HEK293 (cell line): Measurements from ENCODE around the gene OTOL1.

Experiments used
- CTCF ChIA-PET: fragments of 350-600 bp; formaldehyde crosslinking; extraction: SDS; loops from one replicate; lab custom pipeline; 2021; ENCODE audit warnings: antibody characterized with exemption; lab: Yijun Ruan, JAX
- POLR2A ChIA-PET: fragments of 300-600 bp; formaldehyde crosslinking; extraction: SDS; loops from one replicate; lab custom pipeline; 2020; ENCODE audit warnings: antibody characterized with exemption, inconsistent platforms; lab: Yijun Ruan, JAX
- H3K27ac ChIP-seq: fragments of 200-500 bp; sonication (Bioruptor generic); 2 replicates; pipeline ENCODE4 v1.5.1; 2014; ENCODE audit warnings: low read depth, low read length, control low read depth, inconsistent platforms; ENCODE audit errors: extremely low read depth
- H3K36me3 ChIP-seq, 2 experiments: fragments of 200-500 bp in 1 of 2; sonication (Bioruptor generic) in 1 of 2; 1 replicate in 1 of 2; 2 replicates in 1 of 2; pipeline ENCODE4 v1.5.1; 2014 to 2017; ENCODE audit warnings: inconsistent platforms in 2 of 2, low read length in 2 of 2; ENCODE audit not compliant: control insufficient read depth in 2 of 2, insufficient read depth in 1 of 2
- H3K4me1 ChIP-seq: fragments of 200-500 bp; sonication (Bioruptor generic); 2 replicates; pipeline ENCODE4 v1.5.1; 2014; ENCODE audit warnings: mild to moderate bottlenecking, low read length, inconsistent platforms; ENCODE audit not compliant: control insufficient read depth, insufficient read depth
- H3K4me3 ChIP-seq: 2 replicates; pipeline ENCODE4 v1.5.1; 2011; ENCODE audit warnings: low read depth, mild to moderate bottlenecking, control low read depth, low read length, moderate library complexity
- H3K9me3 ChIP-seq: fragments of 200-500 bp; sonication (Bioruptor generic); 2 replicates; pipeline ENCODE4 v1.5.1; 2014; ENCODE audit warnings: low read depth, low read length, inconsistent platforms; ENCODE audit not compliant: control insufficient read depth, insufficient read depth
- BCL11B ChIP-seq: fragments of 450-650 bp; formaldehyde crosslinking; IDR thresholded peaks from 2 replicates; pipeline ENCODE4 v1.5.1; 2016; ENCODE audit warnings: low read depth, missing biosample characterization, missing genetic modification characterization
- FEZF1 ChIP-seq: fragments of 450-650 bp; formaldehyde crosslinking; IDR thresholded peaks from 2 replicates; pipeline ENCODE4 v1.5.1; 2016; ENCODE audit warnings: missing biosample characterization, missing genetic modification characterization
- KLF1 ChIP-seq: fragments of 450-650 bp; formaldehyde crosslinking; IDR thresholded peaks from 2 replicates; pipeline ENCODE4 v1.5.1; 2016; ENCODE audit warnings: missing biosample characterization, missing genetic modification characterization
- KLF10 ChIP-seq: fragments of 450-650 bp; IDR thresholded peaks from 2 replicates; pipeline ENCODE4 v1.5.1; 2018; ENCODE audit warnings: missing biosample characterization, mild to moderate bottlenecking, missing genetic modification characterization
- KLF16 ChIP-seq: fragments of 450-650 bp; formaldehyde crosslinking; IDR thresholded peaks from 2 replicates; pipeline ENCODE4 v1.5.1; 2017; ENCODE audit warnings: missing biosample characterization, missing genetic modification characterization
- YY2 ChIP-seq: fragments of 450-650 bp; formaldehyde crosslinking; IDR thresholded peaks from 2 replicates; pipeline ENCODE4 v1.5.1; 2016; ENCODE audit warnings: missing biosample characterization, missing genetic modification characterization
- ZNF112 ChIP-seq: fragments of 450-650 bp; formaldehyde crosslinking; IDR thresholded peaks from 2 replicates; pipeline ENCODE4 v1.5.0; 2017; ENCODE audit warnings: missing biosample characterization, missing genetic modification characterization
- ZNF221 ChIP-seq: fragments of 450-650 bp; formaldehyde crosslinking; IDR thresholded peaks from 2 replicates; pipeline ENCODE4 v1.5.1; 2017; ENCODE audit warnings: missing biosample characterization, missing genetic modification characterization, borderline replicate concordance
- ZNF280D ChIP-seq: fragments of 450-650 bp; formaldehyde crosslinking; IDR thresholded peaks from 2 replicates; pipeline ENCODE4 v1.5.1; 2016; ENCODE audit warnings: missing biosample characterization, missing genetic modification characterization
- ZNF311 ChIP-seq: fragments of 450-650 bp; formaldehyde crosslinking; IDR thresholded peaks from 2 replicates; pipeline ENCODE4 v1.5.1; 2017; ENCODE audit warnings: missing biosample characterization, missing genetic modification characterization, borderline replicate concordance
- ZNF416 ChIP-seq: fragments of 450-650 bp; formaldehyde crosslinking; IDR thresholded peaks from 2 replicates; pipeline ENCODE4 v1.5.1; 2016; ENCODE audit warnings: missing biosample characterization, missing genetic modification characterization
- ZNF510 ChIP-seq: fragments of 450-650 bp; formaldehyde crosslinking; IDR thresholded peaks from 2 replicates; pipeline ENCODE4 v1.5.1; 2018; ENCODE audit warnings: mild to moderate bottlenecking, missing genetic modification characterization, missing biosample characterization; ENCODE audit not compliant: insufficient replicate concordance
- ZNF514 ChIP-seq: fragments of 450-650 bp; formaldehyde crosslinking; IDR thresholded peaks from 2 replicates; pipeline ENCODE4 v1.5.1; 2016; ENCODE audit warnings: missing biosample characterization, missing genetic modification characterization
- ZNF571 ChIP-seq: fragments of 450-650 bp; formaldehyde crosslinking; IDR thresholded peaks from 2 replicates; pipeline ENCODE4 v1.5.0; 2017; ENCODE audit warnings: missing biosample characterization, missing genetic modification characterization
- ZNF596 ChIP-seq: fragments of 450-650 bp; IDR thresholded peaks from 2 replicates; pipeline ENCODE4 v1.5.0; 2018; ENCODE audit warnings: missing biosample characterization, mild to moderate bottlenecking, missing genetic modification characterization, moderate library complexity
- ZNF776 ChIP-seq: fragments of 450-650 bp; formaldehyde crosslinking; IDR thresholded peaks from 2 replicates; pipeline ENCODE4 v1.5.0; 2017; ENCODE audit warnings: missing biosample characterization, missing genetic modification characterization, borderline replicate concordance
- TF ChIP-seq, protein P1 (sequence below): fragments of 450-650 bp; formaldehyde crosslinking; IDR thresholded peaks from 2 replicates; pipeline ENCODE4 v1.5.1; 2016; ENCODE audit warnings: missing biosample characterization, missing genetic modification characterization
- TF ChIP-seq, protein P2 (sequence below): fragments of 450-650 bp; formaldehyde crosslinking; IDR thresholded peaks from 2 replicates; pipeline ENCODE4 v1.5.1; 2016; ENCODE audit warnings: missing biosample characterization, missing genetic modification characterization

Gene OTOL1

DNA sequence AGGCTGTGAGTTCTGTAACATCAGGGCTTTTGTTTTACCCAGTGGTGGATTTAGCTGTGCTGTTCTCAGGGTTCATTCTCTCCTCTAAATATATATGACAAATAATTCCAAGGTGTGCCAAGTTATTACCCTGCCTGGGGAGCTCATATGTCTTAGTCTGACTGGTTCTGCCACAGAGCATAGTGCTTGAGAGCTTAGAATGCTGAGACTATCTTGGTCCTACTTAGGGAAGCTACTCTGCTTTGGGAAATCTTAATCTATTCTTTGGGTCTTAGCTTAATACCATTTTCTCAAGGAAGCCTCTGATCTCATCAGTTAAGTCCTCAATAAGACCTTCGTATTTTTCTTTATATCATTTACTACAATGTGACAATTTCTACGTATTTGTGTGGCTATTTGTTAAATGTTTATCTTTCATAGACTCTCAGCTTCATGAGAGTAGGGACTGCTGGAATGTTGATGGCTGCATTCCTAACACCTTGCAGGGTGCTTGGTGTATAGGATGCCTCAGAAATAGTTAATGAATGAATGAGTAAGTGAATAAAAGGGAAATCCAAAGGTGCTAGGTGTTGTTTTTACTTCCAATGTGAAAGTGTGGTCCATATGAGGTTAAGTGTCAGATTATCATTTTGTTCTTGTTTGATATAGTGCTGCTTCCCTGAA lies 1.8 kb downstream of the OTOL1 start:
- no peaks in the 10 kb centered on the region for H3K9me3 ChIP-seq
- ChIA-PET POLR2A (no interaction called here), CTCF (no interaction called here)
- H3K36me3 ChIP-seq = no peaks in the 10 kb centered on the region
- H3K4me3 ChIP-seq = no peak overlapping the region
- no peak overlapping the region for H3K27ac ChIP-seq
- H3K4me1 ChIP-seq = no peaks in the 10 kb centered on the region
- TF ChIP-seq ZNF416 (no peak), YY2 (tag by site-specific recombination) (no peak)

DNA sequence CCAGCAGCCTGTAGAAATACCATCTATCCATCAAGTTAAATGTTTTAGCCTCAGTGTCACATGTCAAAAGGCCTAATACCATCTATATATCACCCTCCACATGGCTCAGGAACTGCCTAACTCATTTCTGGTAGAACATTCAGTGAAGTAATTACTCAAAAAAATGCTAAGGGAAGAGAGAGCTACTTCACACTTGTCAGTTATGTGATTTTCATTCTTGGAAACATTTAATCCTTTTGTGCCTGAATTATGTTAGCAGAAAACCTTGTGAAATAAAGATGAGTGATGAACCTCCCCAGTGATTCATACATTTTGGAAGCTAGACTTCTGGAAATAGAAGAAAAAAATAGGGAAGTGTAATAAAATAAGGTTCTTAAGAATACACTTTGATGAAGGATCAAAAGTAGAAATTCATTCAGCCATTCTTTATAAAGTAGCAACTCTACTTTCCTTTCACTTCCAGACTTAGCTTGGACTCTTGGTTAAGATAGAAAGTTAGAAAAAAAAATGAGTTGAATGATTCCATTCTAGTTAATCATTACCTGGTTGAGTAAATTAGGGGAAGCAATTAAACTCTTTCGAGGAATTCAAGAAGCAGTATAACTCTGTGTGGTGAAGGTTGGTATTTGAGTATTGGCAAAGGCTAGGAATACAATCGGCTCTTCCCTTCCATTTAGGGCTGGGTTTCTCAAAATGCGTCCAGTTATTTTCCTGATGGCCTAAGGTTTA lies 3.6 kb downstream of the OTOL1 start:
- CTCF ChIA-PET = no interaction called here
- no peak for TF ChIP-seq ZNF571 (tag by site-specific recombination)
- no peak for TF ChIP-seq FEZF1 (tag by site-specific recombination)
- TF ChIP-seq, protein P1, sequence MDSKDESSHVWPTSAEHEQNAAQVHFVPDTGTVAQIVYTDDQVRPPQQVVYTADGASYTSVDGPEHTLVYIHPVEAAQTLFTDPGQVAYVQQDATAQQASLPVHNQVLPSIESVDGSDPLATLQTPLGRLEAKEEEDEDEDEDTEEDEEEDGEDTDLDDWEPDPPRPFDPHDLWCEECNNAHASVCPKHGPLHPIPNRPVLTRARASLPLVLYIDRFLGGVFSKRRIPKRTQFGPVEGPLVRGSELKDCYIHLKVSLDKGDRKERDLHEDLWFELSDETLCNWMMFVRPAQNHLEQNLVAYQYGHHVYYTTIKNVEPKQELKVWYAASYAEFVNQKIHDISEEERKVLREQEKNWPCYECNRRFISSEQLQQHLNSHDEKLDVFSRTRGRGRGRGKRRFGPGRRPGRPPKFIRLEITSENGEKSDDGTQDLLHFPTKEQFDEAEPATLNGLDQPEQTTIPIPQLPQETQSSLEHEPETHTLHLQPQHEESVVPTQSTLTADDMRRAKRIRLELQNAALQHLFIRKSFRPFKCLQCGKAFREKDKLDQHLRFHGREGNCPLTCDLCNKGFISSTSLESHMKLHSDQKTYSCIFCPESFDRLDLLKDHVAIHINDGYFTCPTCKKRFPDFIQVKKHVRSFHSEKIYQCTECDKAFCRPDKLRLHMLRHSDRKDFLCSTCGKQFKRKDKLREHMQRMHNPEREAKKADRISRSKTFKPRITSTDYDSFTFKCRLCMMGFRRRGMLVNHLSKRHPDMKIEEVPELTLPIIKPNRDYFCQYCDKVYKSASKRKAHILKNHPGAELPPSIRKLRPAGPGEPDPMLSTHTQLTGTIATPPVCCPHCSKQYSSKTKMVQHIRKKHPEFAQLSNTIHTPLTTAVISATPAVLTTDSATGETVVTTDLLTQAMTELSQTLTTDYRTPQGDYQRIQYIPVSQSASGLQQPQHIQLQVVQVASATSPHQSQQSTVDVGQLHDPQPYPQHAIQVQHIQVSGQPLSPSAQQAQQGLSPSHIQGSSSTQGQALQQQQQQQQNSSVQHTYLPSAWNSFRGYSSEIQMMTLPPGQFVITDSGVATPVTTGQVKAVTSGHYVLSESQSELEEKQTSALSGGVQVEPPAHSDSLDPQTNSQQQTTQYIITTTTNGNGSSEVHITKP (tag by site-specific recombination) = no peak
- TF ChIP-seq KLF10 (tag by site-specific recombination) = no peak
- TF ChIP-seq ZNF776 (tag by site-specific recombination) = no peak
- TF ChIP-seq ZNF221 (tag by site-specific recombination) = no peak
- no peak for TF ChIP-seq ZNF510 (tag by site-specific recombination)

GRCh38 chr3:161503271-161503670 lies 6.7 kb downstream of the OTOL1 start:
- Histone ChIP-seq H3K27ac (no peak overlapping the region), H3K9me3 (no peaks in the 10 kb centered on the region)
- ChIA-PET CTCF (interaction anchor here (0.6 kb wide), 1 partner anchor 74 kb away, joined by 5 read pairs; no protein-coding TSS in a partner anchor), POLR2A (no interaction called here)
- TF ChIP-seq ZNF280D (tag by site-specific recombination) (no peak), KLF16 (tag by site-specific recombination) (no peak), ZNF514 (tag by site-specific recombination) (no peak), ZNF311 (no peak), BCL11B (tag by site-specific recombination) (no peak), KLF1 (no peak), ZNF596 (no peak), ZNF112 (tag by site-specific recombination) (no peak)
- TF ChIP-seq, protein P2, sequence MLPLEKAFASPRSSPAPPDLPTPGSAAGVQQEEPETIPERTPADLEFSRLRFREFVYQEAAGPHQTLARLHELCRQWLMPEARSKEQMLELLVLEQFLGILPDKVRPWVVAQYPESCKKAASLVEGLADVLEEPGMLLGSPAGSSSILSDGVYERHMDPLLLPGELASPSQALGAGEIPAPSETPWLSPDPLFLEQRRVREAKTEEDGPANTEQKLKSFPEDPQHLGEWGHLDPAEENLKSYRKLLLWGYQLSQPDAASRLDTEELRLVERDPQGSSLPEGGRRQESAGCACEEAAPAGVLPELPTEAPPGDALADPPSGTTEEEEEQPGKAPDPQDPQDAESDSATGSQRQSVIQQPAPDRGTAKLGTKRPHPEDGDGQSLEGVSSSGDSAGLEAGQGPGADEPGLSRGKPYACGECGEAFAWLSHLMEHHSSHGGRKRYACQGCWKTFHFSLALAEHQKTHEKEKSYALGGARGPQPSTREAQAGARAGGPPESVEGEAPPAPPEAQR (tag by site-specific recombination) = no peak
- TF ChIP-seq, all 188 proteins: peak for 0
- no peak overlapping the region for H3K4me3 ChIP-seq
- H3K36me3 ChIP-seq = no peaks in the 10 kb centered on the region
- no peaks in the 10 kb centered on the region for H3K4me1 ChIP-seq

More for the DNA sequence above, 3.6 kb downstream of the OTOL1 start:
- H3K27ac ChIP-seq = no peak overlapping the region
- H3K9me3 ChIP-seq = no peaks in the 10 kb centered on the region
- H3K4me1 ChIP-seq = no peaks in the 10 kb centered on the region
- H3K4me3 ChIP-seq = no peak overlapping the region
- H3K36me3 ChIP-seq = no peaks in the 10 kb centered on the region
- POLR2A ChIA-PET = no interaction called here
